Astrocyte (in vitro differentiated cells and primary cell): ENCODE results near the gene NBPF8.
"Not testable (repeated sequence)": the region's sequence is repeated elsewhere in the genome, so short reads cannot be mapped to it uniquely, and the experiment has no call there.

ENCODE experiments used
- EZH2 ChIP-seq: IDR thresholded peaks from 2 replicates; pipeline ENCODE4 v1.6.1; 2012; ENCODE audit warnings: mild to moderate bottlenecking, low read length, inconsistent platforms; ENCODE audit not compliant: insufficient read depth
- TF ChIP-seq, protein P1 (sequence below): IDR thresholded peaks from 2 replicates; pipeline ENCODE4 v1.5.1; 2011; ENCODE audit warnings: low read depth, mild to moderate bottlenecking, inconsistent platforms, low read length, moderate library complexity; ENCODE audit not compliant: insufficient read depth

DNA sequence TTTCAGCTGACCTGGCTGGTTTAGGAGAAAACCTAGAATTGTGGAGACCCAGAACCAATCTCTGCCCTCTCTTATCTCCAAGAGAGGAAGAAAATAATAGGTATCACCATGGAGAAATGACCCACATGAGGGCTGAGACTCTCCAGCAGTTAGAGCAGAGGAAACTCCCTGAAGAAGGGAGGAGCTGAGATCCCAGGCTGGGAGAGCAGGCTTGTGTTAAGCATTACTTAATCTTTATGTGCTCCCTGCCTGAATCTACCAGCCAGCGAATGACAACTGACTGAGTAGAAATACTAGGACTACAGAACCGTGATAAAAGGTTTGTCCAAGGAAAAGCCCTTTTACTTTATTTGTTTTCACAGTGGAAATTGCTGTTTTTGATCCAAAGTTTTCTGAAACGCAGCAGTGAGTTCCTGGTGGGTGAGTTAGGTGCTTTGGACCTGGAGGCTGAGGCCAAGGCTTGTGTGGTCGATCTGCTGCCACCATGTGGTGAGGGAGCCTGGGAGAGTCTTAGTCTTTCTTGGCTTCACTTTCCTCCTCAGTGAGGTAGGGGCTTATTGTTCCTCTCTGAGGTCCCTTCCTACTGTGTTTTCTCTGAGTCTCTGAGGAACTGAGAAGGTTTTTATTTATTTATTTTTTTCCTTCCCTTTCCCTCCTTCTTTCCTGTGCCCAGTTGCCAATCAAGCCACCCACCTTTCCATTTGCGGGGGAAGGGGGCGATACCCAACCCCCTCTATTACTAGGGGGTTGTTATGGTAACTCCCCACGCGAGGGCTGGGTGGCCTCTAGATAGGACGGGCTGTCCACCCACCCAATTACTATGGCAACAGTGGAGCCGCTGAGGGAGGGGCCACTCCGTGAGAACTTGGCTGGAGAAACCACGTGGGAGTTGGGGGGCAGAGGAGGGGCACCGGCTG is 21.3 kb upstream of the NBPF8 start:
- TF ChIP-seq, protein P1, sequence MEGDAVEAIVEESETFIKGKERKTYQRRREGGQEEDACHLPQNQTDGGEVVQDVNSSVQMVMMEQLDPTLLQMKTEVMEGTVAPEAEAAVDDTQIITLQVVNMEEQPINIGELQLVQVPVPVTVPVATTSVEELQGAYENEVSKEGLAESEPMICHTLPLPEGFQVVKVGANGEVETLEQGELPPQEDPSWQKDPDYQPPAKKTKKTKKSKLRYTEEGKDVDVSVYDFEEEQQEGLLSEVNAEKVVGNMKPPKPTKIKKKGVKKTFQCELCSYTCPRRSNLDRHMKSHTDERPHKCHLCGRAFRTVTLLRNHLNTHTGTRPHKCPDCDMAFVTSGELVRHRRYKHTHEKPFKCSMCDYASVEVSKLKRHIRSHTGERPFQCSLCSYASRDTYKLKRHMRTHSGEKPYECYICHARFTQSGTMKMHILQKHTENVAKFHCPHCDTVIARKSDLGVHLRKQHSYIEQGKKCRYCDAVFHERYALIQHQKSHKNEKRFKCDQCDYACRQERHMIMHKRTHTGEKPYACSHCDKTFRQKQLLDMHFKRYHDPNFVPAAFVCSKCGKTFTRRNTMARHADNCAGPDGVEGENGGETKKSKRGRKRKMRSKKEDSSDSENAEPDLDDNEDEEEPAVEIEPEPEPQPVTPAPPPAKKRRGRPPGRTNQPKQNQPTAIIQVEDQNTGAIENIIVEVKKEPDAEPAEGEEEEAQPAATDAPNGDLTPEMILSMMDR = not testable (repeated sequence)
- TF ChIP-seq EZH2 = not testable (repeated sequence)
